Activated CD8-positive, alpha-beta memory T cell treated with anti-CD3 and anti-CD28 coated beads, Interleukin-2, amount 50 U/mL, for 24 hours (primary cell): Measurements from ENCODE around the gene NPR1.
"Not testable (repeated sequence)": the region's sequence is repeated elsewhere in the genome, so short reads cannot be mapped to it uniquely, and the experiment has no call there.

ENCODE experiments used
- DNase-seq: peaks from one replicate; pipeline ENCODE4 v3.0.0-alpha.2; 2020; ENCODE audit errors: extremely low read depth

Gene NPR1

GRCh38 chr1:153682730-153683129, 4.2 kb downstream of the NPR1 start:
- no peak for DNase-seq

DNA sequence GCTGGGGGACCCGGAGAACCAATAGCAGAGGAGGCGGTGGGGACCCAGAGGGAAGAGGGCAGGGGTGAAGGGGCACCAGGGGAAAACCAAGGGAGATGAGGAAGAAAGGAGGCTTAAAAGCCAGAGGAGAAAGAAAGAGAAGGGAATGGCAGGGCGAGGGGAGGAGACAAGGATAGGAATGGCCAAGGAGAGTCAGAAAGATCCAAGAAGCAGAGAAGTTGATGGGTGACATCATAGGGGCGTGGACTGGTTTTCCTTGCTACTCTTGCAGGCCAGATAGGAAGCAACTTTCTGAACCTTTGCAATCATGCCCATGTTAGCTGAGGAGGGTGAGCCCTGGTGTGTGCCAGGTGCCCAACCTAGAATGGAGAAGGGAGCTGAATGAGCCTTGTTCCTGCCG, 5.4 kb downstream of the NPR1 start:
- DNase-seq = no peak

GRCh38 chr1:153684892-153685291, 6.4 kb downstream of the NPR1 start:
- DNase-seq = no peak

- DNase-seq = no peak
Observed at GRCh38 chr1:153685544-153686340, 7.3 kb downstream of the NPR1 start.

DNA sequence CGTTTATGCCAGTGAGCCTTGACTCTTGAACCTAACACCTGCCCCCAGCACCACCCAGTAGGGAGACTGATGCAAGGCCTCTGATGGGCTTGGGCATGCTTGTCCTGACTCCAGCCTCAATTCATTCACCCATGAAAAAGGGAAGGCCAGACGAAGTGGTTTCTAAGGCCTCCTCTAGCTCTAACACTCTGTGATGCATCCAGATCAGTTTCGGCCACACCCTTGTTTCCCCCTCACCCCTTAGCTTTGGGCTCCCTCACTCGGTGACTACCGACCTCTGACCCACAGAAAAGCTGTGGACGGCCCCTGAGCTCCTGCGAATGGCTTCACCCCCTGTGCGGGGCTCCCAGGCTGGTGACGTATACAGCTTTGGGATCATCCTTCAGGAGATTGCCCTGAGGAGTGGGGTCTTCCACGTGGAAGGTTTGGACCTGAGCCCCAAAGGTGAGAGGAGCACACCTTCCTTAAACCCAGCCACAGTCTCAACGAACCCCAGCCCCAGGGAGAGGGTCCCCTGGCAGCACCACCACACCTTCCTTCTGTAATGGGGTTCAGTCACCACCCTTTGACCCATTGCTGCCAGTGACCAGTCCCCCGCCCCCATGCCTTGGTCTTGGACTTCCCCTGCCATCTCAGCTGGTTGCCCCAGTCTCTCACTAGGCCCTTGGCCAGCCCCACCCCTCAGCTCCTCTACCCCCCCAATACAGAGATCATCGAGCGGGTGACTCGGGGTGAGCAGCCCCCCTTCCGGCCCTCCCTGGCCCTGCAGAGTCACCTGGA, 9.0 kb downstream of the NPR1 start:
- no peak for DNase-seq

GRCh38 chr1:153688276-153688675, 9.8 kb downstream of the NPR1 start:
- DNase-seq = no peak

DNA sequence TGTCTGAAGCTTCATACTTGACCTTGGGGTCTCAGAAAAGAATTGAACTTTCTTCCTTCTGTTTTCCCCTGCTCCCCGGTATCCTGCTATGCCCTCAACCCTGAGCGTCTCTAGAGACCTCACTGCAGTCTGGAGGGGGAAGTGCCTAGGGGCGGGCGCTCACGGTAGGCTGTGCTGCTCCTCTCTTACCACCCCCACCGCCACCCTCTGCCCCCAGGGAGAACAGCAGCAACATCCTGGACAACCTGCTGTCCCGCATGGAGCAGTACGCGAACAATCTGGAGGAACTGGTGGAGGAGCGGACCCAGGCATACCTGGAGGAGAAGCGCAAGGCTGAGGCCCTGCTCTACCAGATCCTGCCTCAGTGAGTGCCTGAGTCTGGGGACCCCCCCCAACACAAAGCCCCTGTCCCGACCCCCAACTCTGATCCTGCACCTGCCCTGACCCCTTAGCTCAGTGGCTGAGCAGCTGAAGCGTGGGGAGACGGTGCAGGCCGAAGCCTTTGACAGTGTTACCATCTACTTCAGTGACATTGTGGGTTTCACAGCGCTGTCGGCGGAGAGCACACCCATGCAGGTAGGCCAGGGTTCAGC, 10.3 kb downstream of the NPR1 start:
- no peak for DNase-seq

GRCh38 chr1:153693466-153693865, 15.0 kb downstream of the NPR1 start:
- no peak for DNase-seq

DNA sequence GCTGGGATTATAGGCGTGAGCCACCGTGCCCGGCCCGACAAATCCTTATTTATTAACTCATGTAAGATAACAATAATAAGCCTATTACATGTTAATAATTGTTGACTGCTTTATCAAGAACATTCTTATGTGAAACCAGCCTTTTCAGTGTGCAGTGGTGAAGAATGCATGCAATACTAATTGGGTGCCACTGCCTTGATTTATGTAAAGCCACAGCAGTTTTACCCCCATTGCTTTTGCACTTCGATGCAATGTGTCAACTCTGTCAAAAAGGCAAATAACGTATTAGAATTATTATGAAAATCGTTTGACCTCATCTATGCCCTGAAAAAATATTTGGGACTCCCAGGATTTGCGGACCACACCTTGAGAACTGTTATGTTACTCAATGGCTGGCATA, 18.3 kb downstream of the NPR1 start:
- DNase-seq = no peak

GRCh38 chr1:153697191-153698019, 18.9 kb downstream of the NPR1 start:
- DNase-seq = no peak

- no peak for DNase-seq
Observed at GRCh38 chr1:153698020-153698922, 19.8 kb downstream of the NPR1 start.

- no peak for DNase-seq
Observed at GRCh38 chr1:153698923-153699714, 20.6 kb downstream of the NPR1 start.

DNA sequence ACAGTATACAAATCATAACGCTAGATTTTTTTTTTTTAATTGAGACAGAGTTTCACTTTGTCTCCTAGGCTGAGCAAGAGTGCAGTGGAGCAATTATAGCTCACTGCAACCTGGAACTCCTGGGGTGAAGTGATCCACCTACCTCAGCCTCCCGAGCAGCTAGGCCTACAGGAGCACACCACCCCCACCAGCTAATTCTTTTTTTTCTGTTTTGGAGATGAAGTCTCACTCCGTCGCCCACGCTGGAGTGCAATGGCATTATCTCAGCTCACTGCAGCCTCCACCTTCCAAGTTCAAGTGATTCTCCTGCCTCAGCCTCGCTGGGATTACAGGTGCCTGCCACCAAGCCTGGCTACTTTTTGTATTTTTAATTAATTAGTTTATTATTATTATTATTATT, 21.3 kb downstream of the NPR1 start:
- DNase-seq = no peak

DNA sequence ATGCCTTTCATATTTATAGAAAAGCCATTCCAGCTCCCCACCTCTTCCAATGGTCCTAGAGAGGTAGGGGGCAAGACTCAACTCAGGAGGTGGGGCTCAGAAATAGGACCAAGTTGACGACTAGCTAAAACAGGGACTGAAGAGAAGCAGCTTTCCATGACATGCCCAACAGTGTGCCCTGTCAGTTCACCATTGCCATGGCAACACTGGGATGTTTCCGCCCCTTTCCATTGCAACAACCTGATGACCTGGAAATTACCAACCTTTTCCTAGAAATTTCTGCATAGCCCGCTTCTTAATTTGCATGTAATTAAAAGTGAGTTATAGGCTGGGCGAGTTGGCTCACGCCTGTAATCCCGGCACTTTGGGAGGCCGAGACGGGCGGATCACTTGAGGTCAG, 27.0 kb downstream of the NPR1 start:
- DNase-seq = no peak

DNA sequence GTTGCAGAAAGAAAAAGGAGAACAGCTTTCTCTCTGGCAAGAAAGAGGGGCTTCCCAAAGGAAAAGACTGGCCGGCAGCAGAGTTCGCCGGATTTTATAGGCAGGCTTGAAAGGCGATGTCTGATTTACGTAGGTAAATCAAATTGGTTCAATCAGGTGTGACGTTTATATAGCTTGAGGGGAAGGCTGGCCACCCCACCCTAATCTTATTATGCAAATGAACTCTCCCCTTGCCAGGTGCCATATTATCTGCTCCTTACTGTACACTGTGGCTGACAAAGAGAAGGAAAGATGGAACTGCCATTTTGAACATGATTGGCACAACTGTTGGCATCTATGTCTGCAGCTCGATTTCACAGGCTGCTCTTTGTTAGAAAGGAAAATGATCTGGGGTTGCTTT, 32.5 kb downstream of the NPR1 start:
- DNase-seq = no peak

DNA sequence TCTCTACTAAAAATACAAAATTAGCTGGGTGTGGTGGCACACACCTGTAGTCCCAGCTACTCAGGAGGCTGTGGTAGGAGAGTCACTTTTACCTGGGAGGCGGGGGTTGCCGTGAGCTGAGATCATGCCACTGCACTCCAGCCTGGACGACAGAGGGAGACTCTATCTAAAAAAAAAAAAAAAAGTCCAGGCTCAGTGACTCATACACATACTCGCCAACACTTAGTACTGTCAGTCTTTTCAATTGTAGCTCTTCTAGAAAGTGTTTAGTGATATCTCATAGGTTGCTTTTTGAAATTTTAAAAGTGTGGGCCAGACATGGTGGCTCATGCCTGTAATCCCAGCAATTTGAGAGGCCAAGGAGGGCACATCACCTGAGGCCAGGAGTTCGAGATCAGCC, 37.7 kb downstream of the NPR1 start:
- DNase-seq = not testable (repeated sequence)

- DNase-seq = no peak
Observed at GRCh38 chr1:153717330-153717729, 38.8 kb downstream of the NPR1 start.

- DNase-seq = no peak
Observed at GRCh38 chr1:153723687-153724086, 45.2 kb downstream of the NPR1 start.

DNA sequence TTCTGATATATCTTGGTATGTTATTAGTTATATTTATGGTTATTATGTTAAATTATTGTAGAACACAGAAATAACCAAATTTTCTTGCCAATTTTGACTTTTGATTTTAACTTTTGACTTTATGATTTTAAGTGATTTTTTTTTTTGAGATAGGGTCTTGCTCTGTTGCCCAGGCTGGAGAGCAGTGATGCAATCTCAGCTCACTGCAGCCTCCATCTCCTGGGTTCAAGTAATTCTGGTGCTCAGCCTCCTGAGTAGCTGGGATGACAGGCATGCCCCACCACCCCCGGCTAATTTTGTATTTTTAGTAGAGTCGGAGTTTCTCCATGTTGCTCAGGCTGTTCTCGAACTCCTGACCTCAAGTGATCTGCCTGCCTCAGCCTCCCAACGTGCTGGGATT, 46.1 kb downstream of the NPR1 start:
- DNase-seq = not testable (repeated sequence)
